ENCODE measurements around the gene ARMCX5. TPM values are rescaled to one million over a fixed set of nuclear protein-coding genes. Genes with fewer than 3 reads are reported as not detected.

Gene ARMCX5
- total RNA-seq, 1 experiment from 2014 or later = 14.6 TPM

- Histone ChIP-seq H4K91ac (ENCODE audit: insufficient read length, low read depth, low read length) (no peak overlapping the region), H2AFZ (ENCODE audit: low read length) (no peak overlapping the region), H2BK15ac (ENCODE audit: low read depth, low read length) (no peak overlapping the region), H2BK120ac (ENCODE audit: low read depth, low read length, poor library complexity, severe bottlenecking) (no peak overlapping the region), H3K4ac (ENCODE audit: low read depth, low read length) (no peak overlapping the region), H4K20me1 (ENCODE audit: control insufficient read depth, insufficient read depth, insufficient read length) (no peaks in the 10 kb centered on the region), H3K14ac (ENCODE audit: insufficient read depth, low read length) (no peak overlapping the region), H2BK20ac (ENCODE audit: low read depth, low read length, poor library complexity, severe bottlenecking) (no peak overlapping the region), H3K27me3 (ENCODE audit: insufficient read depth, low read length) (no peaks in the 10 kb centered on the region), H3K4me2 (ENCODE audit: insufficient read depth, insufficient read length, low read length) (no peak overlapping the region), H3K9ac (ENCODE audit: extremely low read depth, insufficient read length, low read length) (no peak overlapping the region), H3K18ac (ENCODE audit: insufficient read length, low read depth, low read length) (no peak overlapping the region), H3K79me2 (ENCODE audit: insufficient read depth, low read length) (no peaks in the 10 kb centered on the region), H3K23ac (ENCODE audit: insufficient read length, low read depth, low read length) (no peak overlapping the region), H2BK12ac (ENCODE audit: insufficient read length, low read depth, low read length) (no peak overlapping the region), H3K4me1 (ENCODE audit: insufficient read depth, low read length) (no peaks in the 10 kb centered on the region), H3K79me1 (ENCODE audit: insufficient read depth, low read depth, low read length, poor library complexity, severe bottlenecking) (no peaks in the 10 kb centered on the region), H3T11ph (ENCODE audit: low read length) (no peak overlapping the region), H4K5ac (ENCODE audit: insufficient read length, low read depth, low read length) (no peak overlapping the region), H2AK5ac (ENCODE audit: insufficient read length, low read length) (no peak overlapping the region), H3K23me2 (ENCODE audit: insufficient read length, low read depth, low read length, poor library complexity, severe bottlenecking) (no peaks in the 10 kb centered on the region), H3K56ac (ENCODE audit: insufficient read length, low read depth, low read length) (no peak overlapping the region), H2BK5ac (ENCODE audit: insufficient read length, low read length) (no peak overlapping the region), H4K8ac (replicated peaks; ENCODE audit: insufficient read length, low read depth, low read length) (no peak overlapping the region), H3K27ac (ENCODE audit: insufficient read length, low read depth, low read length) (no peak overlapping the region), H3K9me3 (ENCODE audit: control insufficient read depth, low read depth, low read length) (peaks cover 9% of the 10 kb centered on the region)
- no peaks in the 10 kb centered on the region; a peak in 1 of 7 replicates for H3K36me3 Mint-ChIP-seq (ENCODE audit: insufficient read depth in 1 of 3, low read depth in 3 of 3)
- peaks cover 2% of the 10 kb centered on the region; the same call in 1 of the 2 replicates for H3K27me3 Mint-ChIP-seq (ENCODE audit: low read depth)
- no peak overlapping the region for H3K27ac Mint-ChIP-seq
- WGBS (ENCODE audit: extremely low coverage, insufficient read length, low lambda C conversion rate) = no CpG with 5 or more reads among the region's 2 CpGs
- no peak for DNase-seq
- H3K9me3 Mint-ChIP-seq = peaks cover 51 to 55% of the 10 kb centered on the region in 2 experiments
- H3K4me1 Mint-ChIP-seq = no peaks in the 10 kb centered on the region
- no peak overlapping the region for H3K4me3 Mint-ChIP-seq
- TF ChIP-seq, protein P1, sequence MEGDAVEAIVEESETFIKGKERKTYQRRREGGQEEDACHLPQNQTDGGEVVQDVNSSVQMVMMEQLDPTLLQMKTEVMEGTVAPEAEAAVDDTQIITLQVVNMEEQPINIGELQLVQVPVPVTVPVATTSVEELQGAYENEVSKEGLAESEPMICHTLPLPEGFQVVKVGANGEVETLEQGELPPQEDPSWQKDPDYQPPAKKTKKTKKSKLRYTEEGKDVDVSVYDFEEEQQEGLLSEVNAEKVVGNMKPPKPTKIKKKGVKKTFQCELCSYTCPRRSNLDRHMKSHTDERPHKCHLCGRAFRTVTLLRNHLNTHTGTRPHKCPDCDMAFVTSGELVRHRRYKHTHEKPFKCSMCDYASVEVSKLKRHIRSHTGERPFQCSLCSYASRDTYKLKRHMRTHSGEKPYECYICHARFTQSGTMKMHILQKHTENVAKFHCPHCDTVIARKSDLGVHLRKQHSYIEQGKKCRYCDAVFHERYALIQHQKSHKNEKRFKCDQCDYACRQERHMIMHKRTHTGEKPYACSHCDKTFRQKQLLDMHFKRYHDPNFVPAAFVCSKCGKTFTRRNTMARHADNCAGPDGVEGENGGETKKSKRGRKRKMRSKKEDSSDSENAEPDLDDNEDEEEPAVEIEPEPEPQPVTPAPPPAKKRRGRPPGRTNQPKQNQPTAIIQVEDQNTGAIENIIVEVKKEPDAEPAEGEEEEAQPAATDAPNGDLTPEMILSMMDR (conservative IDR thresholded peaks at IDR 0.05) = no peak
Observed at GRCh38 chrX:102558607-102559006, 40.7 kb upstream of the ARMCX5 start.

Measured in H9 (cell line).